Measurements from ENCODE around the gene EBI3. TPM values are rescaled to one million over a fixed set of nuclear protein-coding genes. Genes with fewer than 3 reads are reported as not detected.

Gene EBI3
- total RNA-seq: 0.34 TPM in 1 of 2 replicates, not detected in the other

DNA sequence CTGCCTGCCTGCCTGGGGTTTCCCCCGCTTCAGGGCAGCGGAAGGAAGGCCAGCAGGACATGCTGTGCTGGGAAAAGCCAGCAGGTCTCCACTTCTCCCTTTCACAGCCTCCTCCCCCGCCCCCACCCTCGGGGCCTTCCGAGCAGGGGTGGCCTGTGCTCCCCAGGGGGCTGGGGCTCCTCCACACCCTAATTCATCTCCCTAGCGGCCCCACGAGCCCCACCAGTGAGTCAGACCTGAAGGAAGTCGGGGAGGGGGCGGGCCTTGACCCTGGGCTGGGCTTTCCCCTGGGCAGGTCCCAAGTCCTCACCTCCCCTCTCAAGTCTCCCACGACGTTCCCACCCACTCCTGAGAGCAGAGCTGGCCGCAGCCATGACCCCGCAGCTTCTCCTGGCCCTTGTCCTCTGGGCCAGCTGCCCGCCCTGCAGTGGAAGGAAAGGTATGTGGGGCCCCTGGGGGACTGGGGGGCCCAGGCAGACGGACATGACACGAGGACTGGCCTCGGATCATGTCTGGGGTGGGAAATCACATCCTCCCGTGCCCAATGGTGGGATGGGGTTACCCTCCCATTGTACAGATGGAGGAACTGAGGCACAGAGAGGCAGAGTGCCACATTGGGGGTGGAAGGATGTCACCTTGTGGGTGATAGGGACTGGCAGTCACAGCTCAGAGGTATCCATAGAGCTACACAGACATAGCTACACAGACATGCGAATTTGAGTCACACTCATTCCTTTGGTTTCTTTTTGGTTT lies at the start of gene EBI3:
Gene EBI3, plus strand, starts transcription at position 345 of the 753 bp plus-strand sequence. Its CDS starts 28 bp downstream, at position 373.

DNA sequence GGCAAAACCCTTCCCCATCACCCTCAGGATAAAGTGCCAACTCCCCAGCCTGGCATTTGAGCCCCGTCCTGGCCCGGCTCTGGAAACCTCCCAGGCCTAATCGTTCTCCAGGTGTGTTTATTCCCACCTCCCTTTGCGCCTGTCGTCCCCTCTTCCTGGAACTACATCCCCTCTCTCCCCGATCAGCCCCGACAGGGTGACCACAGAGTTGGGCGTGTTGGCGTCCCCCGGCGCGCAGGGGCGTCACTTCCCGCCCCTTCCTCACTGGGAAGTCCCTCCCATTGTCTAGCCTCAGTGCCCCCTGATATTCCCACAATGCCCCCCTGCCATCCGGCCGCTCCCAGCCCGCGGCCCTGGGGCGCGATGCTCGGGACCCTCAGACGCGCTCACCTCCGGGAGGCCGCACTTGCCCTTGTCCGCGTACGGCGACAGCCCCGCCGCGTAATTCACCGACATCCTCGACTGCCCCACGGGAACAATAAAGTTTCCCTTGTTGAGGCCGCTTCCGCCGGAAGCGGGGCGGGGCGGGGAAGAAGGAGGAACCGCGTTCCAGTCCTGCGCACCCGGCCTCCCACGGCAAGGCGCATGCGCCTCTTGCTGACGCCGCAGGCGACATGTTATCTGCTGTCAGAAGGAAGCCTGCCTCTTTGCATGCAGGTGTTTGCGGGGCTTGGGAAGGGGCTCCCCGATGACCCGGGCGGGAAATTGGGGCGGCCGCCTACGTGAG lies 47.1 kb upstream of the EBI3 start, which contains the start of the genes ANKRD24 and SIRT6:
Gene ANKRD24, plus strand, starts transcription at position 606 of the 727 bp plus-strand sequence. CDS start 3,737 bp downstream, outside the sequence.
Gene SIRT6, minus strand, starts transcription at position 480 of the 727 bp plus-strand sequence. Its CDS starts 24 bp downstream, at position 456.

DNA sequence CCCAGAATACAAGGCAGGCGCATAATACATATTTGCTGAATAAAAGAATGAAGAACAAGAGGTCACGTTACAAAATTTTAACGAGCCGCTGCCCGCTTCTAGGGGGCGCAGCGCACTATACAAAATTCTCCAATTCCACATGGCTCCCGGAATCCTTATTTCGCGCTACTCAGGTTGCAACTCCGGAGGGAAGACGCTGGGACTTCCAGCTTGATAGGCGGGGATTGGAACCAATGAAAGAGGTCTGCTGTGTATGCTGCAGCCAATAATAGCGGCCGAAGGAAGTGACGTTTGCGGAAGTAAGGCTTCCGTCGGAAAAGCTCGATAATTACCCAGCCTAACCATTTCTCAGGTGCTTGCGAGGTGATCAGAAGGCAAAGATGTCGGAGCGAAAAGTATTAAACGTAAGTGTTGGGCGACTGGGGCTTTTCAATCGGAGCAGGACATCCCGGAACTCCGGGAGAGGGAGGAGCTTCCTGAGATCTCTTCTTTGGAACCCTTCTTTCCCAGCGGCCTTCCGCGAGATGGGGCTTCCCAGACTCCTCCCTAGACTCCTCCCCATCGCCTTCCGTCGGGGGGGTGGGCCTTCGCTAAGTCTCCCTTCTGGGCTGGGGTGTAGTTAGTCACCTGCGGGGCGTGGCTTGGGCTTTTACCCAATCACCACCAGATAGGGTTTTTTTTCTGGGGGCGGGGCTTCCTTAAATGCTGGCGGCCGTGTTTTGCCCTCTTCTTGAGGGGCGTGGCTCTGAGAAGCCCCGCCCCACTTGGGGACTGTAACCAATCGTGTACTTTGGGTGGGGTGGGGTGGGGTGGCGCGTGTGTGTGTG lies 17.7 kb downstream of the EBI3 start, which contains the start of gene YJU2:
Gene YJU2, plus strand, starts transcription at position 314 of the 827 bp plus-strand sequence. Its CDS starts 67 bp downstream, at position 381.

DNA sequence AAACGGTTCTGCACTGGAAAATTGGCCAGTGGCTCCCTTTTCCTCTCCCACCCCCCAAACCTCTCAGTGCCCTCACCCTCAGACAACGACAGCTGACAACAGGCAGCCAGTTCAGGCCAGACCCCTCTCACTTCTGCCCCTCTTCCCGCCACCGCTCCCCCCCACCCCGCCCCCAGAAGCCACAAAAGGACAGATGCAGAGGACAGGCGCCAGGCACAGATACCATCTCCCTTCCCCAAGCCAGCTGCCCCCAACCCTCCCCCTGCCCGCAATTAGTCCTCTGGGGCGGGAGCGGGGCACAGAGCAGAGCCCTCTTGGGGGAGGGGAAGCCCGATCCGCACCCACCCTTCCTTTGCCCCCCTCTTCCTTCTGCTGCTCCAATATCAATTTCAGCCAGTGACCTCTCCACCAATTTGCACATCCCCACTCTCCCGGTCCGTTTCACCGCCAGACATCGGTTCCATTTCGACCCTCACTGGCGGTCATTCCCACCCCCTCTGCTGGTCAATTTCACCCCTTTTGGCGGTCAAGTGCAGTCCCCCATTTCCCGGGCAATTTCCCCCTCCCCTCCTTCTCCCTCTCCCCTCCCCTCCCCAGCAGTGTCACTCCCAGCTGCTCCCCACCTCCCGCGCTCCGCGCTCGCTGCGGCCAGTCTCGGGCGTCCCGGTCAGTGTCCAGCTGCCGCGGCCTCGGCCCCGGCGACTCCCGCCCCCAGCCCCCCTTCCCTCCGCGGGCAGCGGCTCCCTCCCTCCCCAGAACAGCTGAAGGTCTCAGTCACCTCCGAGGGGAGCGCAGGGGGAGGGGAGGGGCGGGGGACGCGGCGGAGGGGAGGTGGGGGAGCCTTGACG lies 49.3 kb downstream of the EBI3 start, which contains the start of gene SHD:
Gene SHD, plus strand, starts transcription at position 848 of the 848 bp plus-strand sequence. CDS start 798 bp downstream, outside the sequence.

Other genes with a start within 250 kb of the EBI3 start
- 2,452 and 2,593 TPM in 2 replicates for gene EEF2, start 244.1 kb upstream of the EBI3 start, total RNA-seq
- gene PIAS4, start 221.8 kb upstream of the EBI3 start, total RNA-seq: 14.3 and 20.5 TPM in 2 replicates
- 20.2 and 24.9 TPM in 2 replicates for gene ZBTB7A, start 162.6 kb upstream of the EBI3 start, total RNA-seq
- gene MAP2K2, start 105.4 kb upstream of the EBI3 start, total RNA-seq: 152 and 158 TPM in 2 replicates
- gene CREB3L3, start 75.9 kb upstream of the EBI3 start, total RNA-seq: not detected in 2 replicates
- gene SIRT6, start 47.0 kb upstream of the EBI3 start, total RNA-seq: 20.2 and 25.4 TPM in 2 replicates
- 0.15 and 2.0 TPM in 2 replicates for gene ANKRD24, start 46.8 kb upstream of the EBI3 start, total RNA-seq
- gene YJU2, start 17.6 kb downstream of the EBI3 start, total RNA-seq: 24.8 and 26.1 TPM in 2 replicates
- not detected in 2 replicates for gene SHD, start 49.7 kb downstream of the EBI3 start, total RNA-seq
- not detected in 2 replicates for gene TMIGD2, start 72.9 kb downstream of the EBI3 start, total RNA-seq
- 24.4 and 28.6 TPM in 2 replicates for gene FSD1, start 75.1 kb downstream of the EBI3 start, total RNA-seq
- 5.4 and 6.4 TPM in 2 replicates for gene STAP2, start 109.3 kb downstream of the EBI3 start, total RNA-seq
- 3.5 and 4.8 TPM in 2 replicates for gene MPND, start 114.0 kb downstream of the EBI3 start, total RNA-seq
- gene SH3GL1, start 171.0 kb downstream of the EBI3 start, total RNA-seq: 110 and 114 TPM in 2 replicates
- 31.1 and 31.4 TPM in 2 replicates for gene CHAF1A, start 173.1 kb downstream of the EBI3 start, total RNA-seq
- gene UBXN6, start 228.3 kb downstream of the EBI3 start, total RNA-seq: 50.1 and 65.6 TPM in 2 replicates
- gene HDGFL2, start 242.8 kb downstream of the EBI3 start, total RNA-seq: 74.9 and 86.6 TPM in 2 replicates